ENCODE results near the gene INPP5D. TPM values are rescaled to one million over a fixed set of nuclear protein-coding genes. Genes with fewer than 3 reads are reported as not detected.
A peak's percentile ranks its signal among the peaks of the same experiment; 100 is the strongest.

INPP5D gene
- total and polyA plus RNA-seq, 2 of the 8 experiments (the other 6 are each of a cell fraction or from before 2014, with no cell fraction given) = 4.5 to 7.1 TPM

GRCh38 chr2:233142355-233142897, 82.3 kb downstream of the INPP5D start:
- Histone ChIP-seq H3K27me3 (replicated peaks in 1 of 4; ENCODE audit: control insufficient read depth in 3 of 4, extremely low read depth in 1 of 4, insufficient read depth in 3 of 4, low read length in 3 of 4) (no peaks in the 10 kb centered on the region), H3K4ac (replicated peaks; ENCODE audit: insufficient read length, low read depth, low read length) (no peak overlapping the region), H3K4me1 (replicated peaks in 1 of 4; ENCODE audit: control insufficient read depth in 3 of 4, insufficient read depth in 4 of 4, low read length in 3 of 4) (peaks cover 6 to 24% (median 17%) of the 10 kb centered on the region in 4 experiments; a peak in 6 of 7 replicates), H2BK5ac (ENCODE audit: low read depth, low read length) (peak overlapping the region; percentile 90; the same call in 1 of the 2 replicates), H4K91ac (replicated peaks; ENCODE audit: insufficient read length, low read length) (peak overlapping the region; percentile 67), H2BK120ac (replicated peaks; ENCODE audit: low read depth, low read length) (peak overlapping the region; percentile 75), H3K27ac (ENCODE audit: low read depth, low read length) (no peak overlapping the region), H4K5ac (ENCODE audit: insufficient read length, low read depth, low read length) (no peak overlapping the region), H3K79me2 (ENCODE audit: control insufficient read depth in 1 of 2, insufficient read depth in 2 of 2, low read length in 2 of 2) (peaks cover 0 to 5% of the 10 kb centered on the region in 2 experiments; a peak in 1 of 4 replicates), H2AK5ac (ENCODE audit: low read depth, low read length) (peak overlapping the region; percentile 83; the same call in 1 of the 2 replicates), H4K8ac (ENCODE audit: extremely low read depth, insufficient read depth, low read length) (no peak overlapping the region; the same call in 1 of the 2 replicates), H3K56ac (replicated peaks; ENCODE audit: insufficient read length, low read depth, low read length) (no peak overlapping the region), H3K79me1 (ENCODE audit: low read depth, low read length) (peaks cover 5% of the 10 kb centered on the region; the same call in 1 of the 2 replicates), H3K18ac (ENCODE audit: extremely low read depth, low read length) (peak overlapping the region; percentile 91), H3K4me2 (ENCODE audit: insufficient read depth in 1 of 2, low read depth in 2 of 2, low read length in 2 of 2) (no peak overlapping the region), H3K14ac (ENCODE audit: insufficient read length) (no peak overlapping the region), H2BK15ac (ENCODE audit: low read length) (peak overlapping the region; percentile 46; the same call in 1 of the 2 replicates), H3K23ac (ENCODE audit: insufficient read length) (no peak overlapping the region), H3K23me2 (ENCODE audit: low read depth, low read length) (peaks cover 12% of the 10 kb centered on the region; the same call in 1 of the 2 replicates), H2AFZ (ENCODE audit: low read length) (no peak overlapping the region), H3K4me3 (ENCODE audit: extremely low read depth in 1 of 4, insufficient read depth in 2 of 4, low read depth in 3 of 4, low read length in 4 of 4) (no peak overlapping the region), H3K9ac (replicated peaks in 1 of 4; ENCODE audit: extremely low read depth in 1 of 4, low read depth in 3 of 4, low read length in 3 of 4) (no peak overlapping the region; a peak in 1 of 7 replicates), H4K20me1 (replicated peaks in 1 of 2; ENCODE audit: control insufficient read depth in 1 of 2, insufficient read depth in 2 of 2, low read length in 2 of 2) (peaks cover 0 to 6% of the 10 kb centered on the region in 2 experiments), H3K36me3 (ENCODE audit: control insufficient read depth in 2 of 4, insufficient read depth in 4 of 4, low read length in 3 of 4) (peaks cover 0 to 2% (median under 1%) of the 10 kb centered on the region in 4 experiments; a peak in 3 of 8 replicates), H2BK12ac (ENCODE audit: low read depth, low read length) (peak overlapping the region; percentile 92; the same call in 1 of the 2 replicates), H3K9me3 (ENCODE audit: insufficient read depth in 2 of 2, low read depth in 1 of 2, low read length in 1 of 2) (no peaks in the 10 kb centered on the region; a peak in 1 of 4 replicates), H2BK20ac (ENCODE audit: low read length) (peak overlapping the region; percentile 99)
- ChIA-PET CTCF (ENCODE audit: partially characterized antibody) (interaction anchor here (0.6 to 1.4 kb wide), 6 partner anchors 12 to 108 kb away, joined by 3 to 11 read pairs (median 4); no protein-coding TSS in a partner anchor), POLR2A (ENCODE audit: partially characterized antibody) (interaction anchor here (1.1 to 1.5 kb wide), 3 partner anchors 8 to 18 kb away, joined by 3 to 5 read pairs (median 4); no protein-coding TSS in a partner anchor)
- TF ChIP-seq KDM1A (IDR thresholded peaks at IDR 0.05; ENCODE audit: borderline replicate concordance, low read length) = peak; percentile 58; the same call in 1 of the 2 replicates
- no peak for TF ChIP-seq PHF8 (conservative IDR thresholded peaks at IDR 0.05; ENCODE audit: low read depth, low read length)
- no peak for TF ChIP-seq EP300 (IDR thresholded peaks at IDR 0.05; ENCODE audit: borderline replicate concordance in 1 of 2, low read depth in 2 of 2, low read length in 2 of 2)
- TF ChIP-seq EZH2 (IDR thresholded peaks at IDR 0.05; ENCODE audit: low read depth, low read length, severe bottlenecking) = no peak
- TF ChIP-seq RFX5 (IDR thresholded peaks at IDR 0.05; ENCODE audit: borderline replicate concordance, low read depth, low read length) = no peak
- 83% methylated on average over 6 of the region's 6 CpGs; no CpG with 5 or more reads in 1 of the 2 experiments for WGBS, 2 experiments (ENCODE audit: extremely low coverage in 1 of 2, insufficient coverage in 1 of 2, insufficient read length in 1 of 2, insufficient replicate concordance in 2 of 2, low coverage in 1 of 2, low lambda C conversion rate in 2 of 2, missing lambda C conversion rate in 1 of 2)
- DNase-seq (ENCODE audit: low read depth in 1 of 2, low spot score in 2 of 2) (no peak), FAIRE-seq (no peak)

Data from H1 (cell line).